Measurements from ENCODE around the gene PRKAR1A.
"Not testable (repeated sequence)": the region's sequence is repeated elsewhere in the genome, so short reads cannot be mapped to it uniquely, and the experiment has no call there.

Gene PRKAR1A

DNA sequence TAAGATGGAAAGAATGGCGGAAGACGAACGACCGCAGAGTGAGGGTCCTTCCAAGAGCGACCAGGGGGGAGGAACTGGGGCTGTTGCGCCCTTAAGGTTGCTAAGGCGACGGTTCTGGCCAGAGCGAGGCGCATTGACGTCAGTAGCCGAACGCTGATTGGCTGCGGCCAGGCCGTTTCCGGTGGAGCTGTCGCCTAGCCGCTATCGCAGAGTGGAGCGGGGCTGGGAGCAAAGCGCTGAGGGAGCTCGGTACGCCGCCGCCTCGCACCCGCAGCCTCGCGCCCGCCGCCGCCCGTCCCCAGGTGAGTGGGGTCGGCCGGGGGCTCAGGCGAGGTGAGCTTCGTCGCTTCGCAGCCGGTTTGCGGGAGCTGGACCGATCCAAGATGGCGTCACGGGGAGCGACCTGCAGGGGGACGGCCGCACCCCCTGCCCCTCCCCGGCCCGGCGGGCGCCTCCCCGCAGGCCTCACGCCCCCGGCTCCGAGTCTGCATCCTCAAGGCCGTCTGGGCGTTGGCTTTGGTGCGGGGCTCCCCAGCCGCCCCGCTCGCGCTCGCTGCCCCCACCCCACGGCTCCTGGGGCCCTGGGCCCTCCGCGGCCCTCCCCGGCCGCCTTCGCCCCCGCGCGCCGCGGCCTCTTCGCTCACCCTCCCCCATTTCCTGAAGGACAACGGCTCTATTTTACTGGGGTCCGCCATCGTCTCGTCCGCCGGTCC, at the start of gene PRKAR1A:
PRKAR1A (plus strand) TSS at position 184 of the 713 bp plus-strand sequence. CDS start 2,970 bp downstream, outside the sequence.
- H3K9me3 Mint-ChIP-seq: peaks cover 0 to 4% of the 10 kb centered on the region in 2 donors
- peak within 1 kb of the TSS; percentile 91 to 99 for H3K4me3 Mint-ChIP-seq
- H3K27me3 Mint-ChIP-seq: no peaks in the 10 kb centered on the region
- H3K4me1 Mint-ChIP-seq: peaks cover 61% of the 10 kb centered on the region
- peak; percentile 93 for ATAC-seq
- peak within 1 kb of the TSS; percentile 99 to 100 for H3K27ac Mint-ChIP-seq
- DNase-seq: peak; percentile 88 to 92

- Mint-ChIP-seq H3K9me3 (no peaks in the 10 kb centered on the region), H3K27ac (peak overlapping the region in 1 of 2 donors; percentile 90), H3K4me1 (peaks cover 61% of the 10 kb centered on the region), H3K4me3 (peak overlapping the region in 1 of 2 donors; percentile 14), H3K27me3 (no peaks in the 10 kb centered on the region)
- DNase-seq (no peak), ATAC-seq (no peak)
Measured at GRCh38 chr17:68463211-68464019, 48.8 kb upstream of the PRKAR1A start.

DNA sequence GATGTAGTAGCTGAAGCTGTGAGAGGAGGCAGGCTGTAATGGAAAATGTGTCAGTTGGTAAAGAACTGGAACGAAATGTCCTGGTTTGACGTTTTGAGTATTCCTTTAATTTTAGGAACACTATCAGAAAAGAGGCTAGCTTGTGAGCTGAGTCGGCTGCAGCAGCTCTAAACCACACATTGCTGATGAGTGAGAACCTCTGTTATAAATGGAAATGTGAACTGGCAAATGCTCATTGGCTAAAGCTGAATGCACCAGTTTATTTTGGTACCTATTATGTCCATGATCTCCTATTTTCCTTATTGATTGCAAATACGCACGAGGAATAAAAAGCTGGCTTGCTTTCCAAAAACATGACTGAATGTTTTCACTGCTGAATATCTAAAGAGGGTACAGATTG, 43.9 kb upstream of the PRKAR1A start:
- Mint-ChIP-seq H3K4me1 (peaks cover 11% of the 10 kb centered on the region), H3K27ac (no peak overlapping the region), H3K9me3 (no peaks in the 10 kb centered on the region), H3K27me3 (peaks cover 10% of the 10 kb centered on the region), H3K4me3 (no peak overlapping the region)
- no peak for DNase-seq
- no peak for ATAC-seq

DNA sequence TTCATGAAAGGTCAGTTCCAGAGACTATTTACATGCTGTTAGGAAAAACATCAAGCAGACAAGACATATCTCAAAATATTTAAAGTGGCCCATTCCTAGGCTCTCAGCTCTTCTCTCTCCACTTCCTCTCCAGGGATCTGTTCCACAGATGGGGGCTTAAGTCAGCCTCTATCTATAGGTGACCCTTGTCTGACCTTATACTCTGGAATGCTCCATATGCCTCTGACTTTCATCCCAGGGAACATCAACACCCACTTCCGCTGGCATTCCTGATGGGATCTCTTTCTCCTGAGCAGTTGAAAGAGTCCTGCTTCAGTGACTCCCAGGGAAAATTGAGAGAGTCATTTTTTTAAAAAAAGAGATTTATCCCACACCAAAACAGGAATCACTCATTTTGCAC, 43.4 kb upstream of the PRKAR1A start:
- DNase-seq: no peak
- H3K4me3 Mint-ChIP-seq: no peak overlapping the region
- H3K4me1 Mint-ChIP-seq: peaks cover 9% of the 10 kb centered on the region
- peaks cover 10% of the 10 kb centered on the region for H3K27me3 Mint-ChIP-seq
- no peak for ATAC-seq
- H3K9me3 Mint-ChIP-seq: no peaks in the 10 kb centered on the region
- H3K27ac Mint-ChIP-seq: no peak overlapping the region

- Mint-ChIP-seq H3K4me1 (peaks cover 3% of the 10 kb centered on the region), H3K9me3 (no peaks in the 10 kb centered on the region), H3K27ac (no peak overlapping the region), H3K4me3 (no peak overlapping the region), H3K27me3 (peaks cover 10% of the 10 kb centered on the region)
- DNase-seq (no peak), ATAC-seq (no peak)
Measured at GRCh38 chr17:68470961-68471360, 41.3 kb upstream of the PRKAR1A start.

- peaks cover 7 to 9% of the 10 kb centered on the region in 2 donors for H3K9me3 Mint-ChIP-seq
- H3K27ac Mint-ChIP-seq: no peak overlapping the region
- ATAC-seq (no peak), DNase-seq (no peak)
- H3K27me3 Mint-ChIP-seq: peaks cover 39% of the 10 kb centered on the region
- no peak overlapping the region for H3K4me3 Mint-ChIP-seq
- H3K4me1 Mint-ChIP-seq: no peaks in the 10 kb centered on the region
Measured at GRCh38 chr17:68480885-68481284, 31.3 kb upstream of the PRKAR1A start.

DNA sequence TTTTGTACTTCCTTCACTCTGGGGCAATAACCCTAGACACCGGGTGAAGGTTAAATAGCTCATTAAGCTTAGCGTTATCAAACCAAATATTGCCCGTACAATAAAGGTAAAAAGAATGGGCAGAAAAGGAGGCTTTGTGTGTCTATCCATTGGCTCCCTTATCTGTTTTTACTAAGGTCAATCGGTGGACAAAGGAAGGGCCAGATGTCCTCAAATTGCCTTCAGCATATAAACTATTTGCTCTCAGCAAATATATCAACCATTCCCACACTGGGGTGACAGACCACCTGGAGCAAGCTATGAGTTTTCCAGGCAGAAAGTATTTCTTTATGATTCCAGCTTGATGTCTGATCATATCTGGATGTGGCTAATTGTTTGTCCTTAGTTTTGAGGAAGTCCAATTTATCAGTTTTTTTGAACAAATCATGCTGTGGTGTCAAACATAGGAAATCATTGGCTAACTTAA, 29.6 kb upstream of the PRKAR1A start:
- no peak for DNase-seq
- no peak for ATAC-seq
- Mint-ChIP-seq H3K4me3 (no peak overlapping the region), H3K4me1 (peaks cover 13% of the 10 kb centered on the region), H3K27me3 (peaks cover 49% of the 10 kb centered on the region), H3K27ac (no peak overlapping the region), H3K9me3 (peaks cover 7 to 9% of the 10 kb centered on the region in 2 donors)

GRCh38 chr17:68484458-68484857, 27.8 kb upstream of the PRKAR1A start:
- Mint-ChIP-seq H3K27me3 (peaks cover 43% of the 10 kb centered on the region), H3K4me1 (peaks cover 24% of the 10 kb centered on the region), H3K4me3 (no peak overlapping the region), H3K9me3 (peaks cover 3 to 5% of the 10 kb centered on the region in 2 donors), H3K27ac (no peak overlapping the region)
- DNase-seq: no peak
- no peak for ATAC-seq

GRCh38 chr17:68489919-68490318, 22.3 kb upstream of the PRKAR1A start:
- Mint-ChIP-seq H3K27ac (no peak overlapping the region), H3K4me1 (peaks cover 32% of the 10 kb centered on the region)
- no peak for ATAC-seq

DNA sequence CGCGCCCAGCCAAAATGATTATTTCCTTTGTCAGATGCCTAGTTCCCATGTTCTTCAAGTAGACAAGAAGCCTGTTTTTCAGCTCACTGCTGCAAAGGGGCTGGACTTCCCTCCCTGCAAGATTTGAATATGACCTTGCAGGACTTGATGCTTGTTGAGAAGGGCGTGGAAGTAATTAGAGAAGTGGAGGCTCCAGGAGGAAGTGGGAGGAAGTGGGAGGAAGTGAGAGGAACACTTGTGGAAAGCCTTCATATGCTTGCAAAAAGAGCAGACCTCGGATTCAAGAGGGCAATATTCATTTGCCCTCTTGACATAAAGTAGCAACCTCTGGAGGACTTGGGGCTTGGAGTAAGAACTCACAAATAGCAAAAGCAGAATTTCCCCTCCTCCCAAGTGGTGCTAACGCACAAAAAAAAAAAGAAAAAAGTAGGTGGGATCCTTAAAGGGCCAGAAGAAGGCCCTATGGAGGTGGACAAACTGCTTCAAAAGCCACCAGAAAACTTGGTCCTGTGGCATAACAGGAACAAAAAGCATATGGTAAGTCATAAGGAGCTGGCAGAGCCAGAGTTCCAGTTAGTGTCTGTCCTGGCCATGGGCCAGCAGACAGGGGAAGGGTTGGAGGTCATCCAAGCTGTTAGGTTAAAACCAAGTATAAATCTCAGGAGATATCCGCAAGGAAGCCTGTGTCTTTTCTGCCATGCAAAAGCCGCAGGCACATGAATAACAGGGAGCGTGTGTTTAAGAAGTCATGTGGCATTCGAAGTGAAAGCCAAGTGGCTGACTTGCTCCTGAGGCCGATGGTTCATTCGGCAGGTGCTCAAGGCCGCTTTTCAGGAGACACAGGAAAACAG, 20.6 kb upstream of the PRKAR1A start:
- peaks cover 26% of the 10 kb centered on the region for H3K4me1 Mint-ChIP-seq
- no peak overlapping the region for H3K27ac Mint-ChIP-seq
- DNase-seq: no peak
- ATAC-seq: no peak
- H3K9me3 Mint-ChIP-seq: no peaks in the 10 kb centered on the region
- peaks cover 3% of the 10 kb centered on the region for H3K27me3 Mint-ChIP-seq
- H3K4me3 Mint-ChIP-seq: no peak overlapping the region

More at GRCh38 chr17:68489919-68490318, 22.3 kb upstream of the PRKAR1A start:
- H3K27me3 Mint-ChIP-seq: peaks cover 20% of the 10 kb centered on the region
- no peak for DNase-seq
- no peaks in the 10 kb centered on the region for H3K9me3 Mint-ChIP-seq
- H3K4me3 Mint-ChIP-seq: no peak overlapping the region

GRCh38 chr17:68492394-68493054, 19.7 kb upstream of the PRKAR1A start:
- DNase-seq, H3K9me3 Mint-ChIP-seq, ATAC-seq, H3K27me3 Mint-ChIP-seq, H3K4me3 Mint-ChIP-seq, H3K27ac Mint-ChIP-seq: not testable (repeated sequence)
- H3K4me1 Mint-ChIP-seq: peaks cover 21% of the 10 kb centered on the region

DNA sequence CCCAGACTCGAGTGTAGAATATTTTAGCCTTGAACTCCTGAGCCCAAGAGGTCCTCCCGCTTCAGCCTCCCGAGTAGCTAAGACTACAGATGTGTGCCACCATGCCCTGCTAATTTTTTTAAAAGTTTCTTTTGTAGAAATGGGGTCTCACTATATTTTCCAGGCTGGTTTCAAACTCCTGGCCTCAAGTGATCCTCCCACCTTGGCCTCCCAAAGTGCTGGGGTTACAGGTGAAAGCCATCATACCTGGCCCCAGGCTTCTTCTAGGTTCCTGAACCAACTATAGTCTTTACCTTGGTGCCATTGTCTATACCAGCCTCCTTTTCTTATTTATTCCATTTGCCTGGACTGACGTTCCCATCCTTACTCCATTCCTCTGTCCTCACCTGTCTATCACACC, 17.1 kb upstream of the PRKAR1A start:
- no peak for ATAC-seq
- no peak overlapping the region for H3K4me3 Mint-ChIP-seq
- no peak overlapping the region for H3K27ac Mint-ChIP-seq

DNA sequence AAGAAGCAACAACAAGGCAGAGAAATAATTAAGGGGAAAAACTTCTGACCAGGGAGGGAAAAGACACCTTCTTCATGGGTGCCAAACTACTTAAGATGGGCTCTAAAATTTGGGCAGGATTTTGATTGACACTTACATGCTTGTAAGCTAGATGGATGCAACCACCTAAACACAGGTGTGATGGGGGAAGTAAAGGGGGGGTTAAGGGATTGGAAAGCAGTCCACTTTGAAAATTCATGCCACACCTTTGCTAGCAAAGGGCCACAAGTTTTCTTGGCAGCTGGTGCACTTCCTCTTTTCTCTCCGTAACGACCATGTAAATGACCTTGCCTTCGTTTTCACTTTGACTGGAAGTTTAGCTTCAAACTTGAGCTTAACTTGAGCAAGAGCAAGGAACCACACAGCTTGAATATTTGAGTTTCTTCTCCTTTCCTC, 14.3 kb upstream of the PRKAR1A start:
- peaks cover 18% of the 10 kb centered on the region for H3K4me1 Mint-ChIP-seq
- peak overlapping the region; percentile 36 to 51 for H3K4me3 Mint-ChIP-seq
- H3K27me3 Mint-ChIP-seq: peaks cover 18% of the 10 kb centered on the region
- DNase-seq (no peak), ATAC-seq (no peak)
- H3K9me3 Mint-ChIP-seq: no peaks in the 10 kb centered on the region
- peak overlapping the region; percentile 54 to 64 for H3K27ac Mint-ChIP-seq

More for the DNA sequence above, 17.1 kb upstream of the PRKAR1A start:
- H3K9me3 Mint-ChIP-seq: no peaks in the 10 kb centered on the region
- DNase-seq: no peak
- peaks cover 25% of the 10 kb centered on the region for H3K4me1 Mint-ChIP-seq
- peaks cover 7% of the 10 kb centered on the region for H3K27me3 Mint-ChIP-seq

GRCh38 chr17:68498479-68499326, 13.5 kb upstream of the PRKAR1A start:
- H3K4me1 Mint-ChIP-seq: peaks cover 18% of the 10 kb centered on the region
- no peaks in the 10 kb centered on the region for H3K9me3 Mint-ChIP-seq
- no peak for DNase-seq
- H3K27me3 Mint-ChIP-seq: peaks cover 18% of the 10 kb centered on the region
- H3K27ac Mint-ChIP-seq: peak overlapping the region in 1 of 2 donors; percentile 30
- peak overlapping the region; percentile 36 to 51 for H3K4me3 Mint-ChIP-seq
- ATAC-seq: no peak
